ENCODE data around the gene P4HA1. TPM values are rescaled to one million over a fixed set of nuclear protein-coding genes. Genes with fewer than 3 reads are reported as not detected.

P4HA1 gene
- total and polyA plus RNA-seq, 5 experiments from 2014 or later: 14.2 to 17.6 (median 16.0) TPM

- POLR2A ChIA-PET: no interaction called here
- H3K36me3 Mint-ChIP-seq: peaks cover 12 to 35% (median 26%) of the 10 kb centered on the region in 3 donors
- no peak overlapping the region for H3K27ac Mint-ChIP-seq
- H3K9me3 Mint-ChIP-seq: peaks cover 21 to 57% (median 44%) of the 10 kb centered on the region in 9 donors
- ATAC-seq (no peak), DNase-seq (no peak)
- peaks cover 17 to 56% (median 25%) of the 10 kb centered on the region in 5 donors for H3K27me3 Mint-ChIP-seq
- no peak overlapping the region for H3K4me3 Mint-ChIP-seq
- no peaks in the 10 kb centered on the region for H3K4me1 Mint-ChIP-seq
These were observed 114.7 kb downstream of the P4HA1 start for GRCh38 chr10:72981882-72982529.

- no peak for DNase-seq
- peaks cover 24 to 64% (median 52%) of the 10 kb centered on the region in 9 donors for H3K9me3 Mint-ChIP-seq
- ATAC-seq: no peak
- H3K27me3 Mint-ChIP-seq: peaks cover 19 to 56% (median 25%) of the 10 kb centered on the region in 5 donors
- no peaks in the 10 kb centered on the region for H3K4me1 Mint-ChIP-seq
- POLR2A ChIA-PET: no interaction called here
- H3K27ac Mint-ChIP-seq: no peak overlapping the region
- H3K36me3 Mint-ChIP-seq: peaks cover 13 to 38% (median 33%) of the 10 kb centered on the region in 3 donors
- H3K4me3 Mint-ChIP-seq: no peak overlapping the region
These were observed 115.4 kb downstream of the P4HA1 start for GRCh38 chr10:72981028-72981881.

- peaks cover 13 to 38% (median 33%) of the 10 kb centered on the region in 3 donors for H3K36me3 Mint-ChIP-seq
- H3K9me3 Mint-ChIP-seq: peaks cover 26 to 73% (median 61%) of the 10 kb centered on the region in 9 donors
- ATAC-seq (no peak), DNase-seq (no peak)
- POLR2A ChIA-PET: no interaction called here
- H3K4me1 Mint-ChIP-seq: no peaks in the 10 kb centered on the region
- no peak overlapping the region for H3K27ac Mint-ChIP-seq
- H3K27me3 Mint-ChIP-seq: peaks cover 21 to 60% (median 31%) of the 10 kb centered on the region in 5 donors
- no peak overlapping the region for H3K4me3 Mint-ChIP-seq
These were observed 116.3 kb downstream of the P4HA1 start for GRCh38 chr10:72980348-72980747.

DNA sequence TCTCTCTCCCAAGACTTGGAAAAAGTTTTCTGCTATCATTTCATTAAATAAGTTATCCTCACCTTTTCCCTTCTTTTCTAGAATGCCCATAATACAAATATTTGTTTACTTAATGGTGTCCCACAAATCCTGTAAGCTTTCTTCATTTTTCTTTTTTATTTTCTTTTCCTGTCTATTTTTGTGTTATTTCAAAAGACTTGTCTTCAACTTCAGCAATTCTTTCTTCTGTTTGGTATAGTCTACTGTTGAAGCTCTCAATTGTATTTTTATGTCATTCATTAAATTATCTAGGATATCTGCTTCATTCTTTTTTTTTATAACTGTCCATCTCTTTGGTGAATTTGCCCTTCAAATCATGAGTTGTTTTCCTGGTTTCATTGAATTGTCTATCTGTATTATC, 117.0 kb downstream of the P4HA1 start:
- Mint-ChIP-seq H3K4me1 (no peaks in the 10 kb centered on the region), H3K4me3 (no peak overlapping the region), H3K36me3 (peaks cover 13 to 38% (median 33%) of the 10 kb centered on the region in 3 donors), H3K27me3 (peaks cover 21 to 65% (median 35%) of the 10 kb centered on the region in 5 donors), H3K27ac (no peak overlapping the region), H3K9me3 (peaks cover 26 to 77% (median 65%) of the 10 kb centered on the region in 9 donors)
- no peak for ATAC-seq
- POLR2A ChIA-PET: no interaction called here
- no peak for DNase-seq

DNA sequence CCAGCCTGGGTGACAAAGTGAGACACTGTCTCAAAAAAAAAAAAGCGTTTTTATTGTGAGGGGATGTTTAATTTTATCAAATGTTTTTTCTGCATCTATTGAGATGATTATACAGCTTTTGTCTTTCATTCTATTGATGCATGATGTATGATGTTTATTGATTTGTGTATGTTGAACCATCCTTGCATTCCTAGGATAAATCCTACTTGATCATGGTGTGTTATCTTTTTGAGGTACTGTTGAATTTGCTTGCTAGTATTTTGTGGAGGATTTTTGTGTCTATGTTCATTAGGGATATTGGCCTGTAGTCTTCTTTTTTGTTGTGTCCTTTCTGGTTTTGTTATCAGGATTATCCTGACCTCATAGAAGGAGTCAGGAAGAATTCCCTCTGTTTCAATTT, 119.8 kb downstream of the P4HA1 start:
- Mint-ChIP-seq H3K9me3 (peaks cover 18 to 66% (median 56%) of the 10 kb centered on the region in 9 donors), H3K4me3 (no peak overlapping the region), H3K27me3 (peaks cover 20 to 57% (median 38%) of the 10 kb centered on the region in 5 donors), H3K36me3 (peaks cover 13 to 34% (median 33%) of the 10 kb centered on the region in 3 donors), H3K27ac (no peak overlapping the region), H3K4me1 (no peaks in the 10 kb centered on the region)
- ATAC-seq (no peak), DNase-seq (no peak)
- POLR2A ChIA-PET: no interaction called here

Other genes with a start within 250 kb of the P4HA1 start
- gene OIT3, start 203.1 kb downstream of the P4HA1 start, total RNA-seq: not detected
- not detected for gene OIT3, start 203.1 kb downstream of the P4HA1 start, polyA plus RNA-seq
- gene PLA2G12B, start 142.1 kb downstream of the P4HA1 start, total RNA-seq: not detected
- not detected for gene PLA2G12B, start 142.1 kb downstream of the P4HA1 start, polyA plus RNA-seq
- gene NUDT13, start 13.6 kb upstream of the P4HA1 start, total RNA-seq: 1 to 10 TPM; 2.2 to 3.4 TPM
- 1 to 10 TPM; 1.0 to 1.7 (median 1.3) TPM for gene NUDT13, start 13.6 kb upstream of the P4HA1 start, polyA plus RNA-seq
- gene ECD, start 71.1 kb upstream of the P4HA1 start, total RNA-seq: 10 to 100 TPM; 31.3 to 36.0 TPM
- gene ECD, start 71.1 kb upstream of the P4HA1 start, polyA plus RNA-seq: 10 to 100 TPM; 19.9 to 32.8 (median 31.5) TPM
- 10 to 100 TPM; 20.3 to 21.5 TPM for gene FAM149B1, start 71.3 kb upstream of the P4HA1 start, total RNA-seq
- gene FAM149B1, start 71.3 kb upstream of the P4HA1 start, polyA plus RNA-seq: 1 to 10 TPM; 5.1 to 5.6 (median 5.4) TPM
- gene DNAJC9, start 150.4 kb upstream of the P4HA1 start, total RNA-seq: 10 to 100 TPM; 28.5 to 30.8 TPM
- gene DNAJC9, start 150.4 kb upstream of the P4HA1 start, polyA plus RNA-seq: 10 to 100 TPM; 27.5 to 28.7 (median 27.6) TPM
- 10 to 100 TPM; 51.3 to 54.3 TPM for gene MRPS16, start 155.8 kb upstream of the P4HA1 start, total RNA-seq
- gene MRPS16, start 155.8 kb upstream of the P4HA1 start, polyA plus RNA-seq: 100 to 1,000 TPM in 1 of 3 donors, 10 to 100 TPM in 2; 91.1 to 117 (median 92.4) TPM